DLD1 (cell line): ENCODE data around the gene TBCCD1.

Experiments
- in situ Hi-C: cut with HindIII; loops from 2 replicates; pipeline ENCODE4 v1.10.0; 2017; ENCODE audit warnings: low sequenced_read_pairs

The TBCCD1 gene

DNA sequence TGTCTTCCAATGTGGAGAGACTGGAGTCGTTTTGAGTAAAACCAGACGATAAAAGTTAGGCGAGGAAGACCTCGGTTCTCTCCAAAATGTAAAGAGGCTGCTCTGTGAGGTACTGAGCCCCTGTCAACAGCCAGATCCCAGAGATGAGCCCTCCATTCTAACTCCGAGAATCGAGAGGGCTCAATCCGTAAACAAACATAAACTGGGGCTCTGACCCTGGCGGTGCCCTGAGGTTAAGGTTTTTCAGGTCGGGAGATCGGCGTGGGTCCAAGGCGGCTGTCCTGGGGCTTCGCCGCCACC lies 417 bp downstream of the TBCCD1 start:
- in situ Hi-C loops = no loop called here

DNA sequence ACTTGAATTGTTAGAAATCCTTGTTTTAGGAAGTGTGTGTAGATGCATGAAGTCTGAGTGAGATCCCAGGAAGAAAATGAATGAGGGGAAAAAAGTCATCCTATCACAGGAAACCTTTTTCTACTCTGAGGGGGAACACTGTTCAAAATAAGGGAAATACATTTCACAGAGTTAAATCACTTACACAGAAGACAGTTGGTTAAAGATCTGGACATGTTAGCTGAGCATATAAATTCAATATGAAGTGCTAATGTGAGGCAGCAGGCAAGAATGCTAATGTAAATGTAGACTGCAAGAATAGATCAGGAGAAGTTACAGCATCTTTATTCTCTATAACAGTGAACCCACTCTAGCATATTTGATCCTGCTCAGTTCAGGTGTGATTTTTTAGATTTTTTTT lies 2.6 kb downstream of the TBCCD1 start:
- in situ Hi-C loops = no loop called here

DNA sequence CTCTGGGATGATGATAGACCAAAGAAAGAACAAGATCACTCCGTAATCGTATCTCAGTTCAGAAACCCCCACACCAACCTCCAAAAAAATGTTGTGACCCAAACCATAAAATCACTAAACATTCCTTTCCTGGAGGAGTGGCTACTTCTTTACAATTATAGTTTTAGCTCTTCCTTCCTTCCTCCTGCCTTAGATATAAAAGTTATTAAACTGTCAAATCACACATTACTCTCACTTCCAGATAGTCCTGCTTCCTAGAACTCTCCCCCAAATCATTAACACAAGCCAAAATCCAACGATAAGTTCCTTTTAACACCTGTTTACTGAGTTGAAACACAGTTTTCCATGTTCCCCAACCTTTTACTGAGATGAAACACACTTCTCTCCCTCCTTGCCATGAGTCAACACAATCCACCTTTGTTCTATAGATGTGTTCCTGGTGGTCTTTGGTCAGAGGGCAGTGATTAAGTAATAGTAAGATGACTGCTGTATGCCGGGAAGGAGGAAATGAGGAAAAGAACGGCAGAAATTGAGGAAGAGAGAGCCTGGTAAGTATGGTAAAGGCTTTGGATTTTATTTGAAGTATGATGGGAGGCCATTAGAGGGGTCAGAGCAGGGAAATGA lies 14.6 kb downstream of the TBCCD1 start:
- in situ Hi-C loops = no loop called here

DNA sequence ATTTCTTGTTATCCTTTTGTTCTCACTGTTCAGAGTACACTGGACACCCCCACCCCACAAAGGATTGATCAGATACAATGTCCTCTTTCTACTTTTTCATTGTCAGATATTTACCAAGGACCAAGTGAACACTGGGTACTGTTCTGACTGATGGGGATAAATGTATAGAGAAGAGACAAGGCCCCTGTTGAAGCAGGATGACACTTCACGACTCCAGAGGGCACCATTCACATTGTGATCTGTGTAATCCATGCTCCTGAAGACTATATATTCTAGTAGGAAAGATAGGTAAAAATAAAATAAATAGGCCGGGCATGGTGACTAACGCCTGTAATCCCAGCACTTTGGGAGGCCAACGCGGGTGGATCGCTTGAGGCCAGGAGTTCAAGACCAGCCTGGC lies 15.8 kb downstream of the TBCCD1 start:
- in situ Hi-C loops = no loop called here

DNA sequence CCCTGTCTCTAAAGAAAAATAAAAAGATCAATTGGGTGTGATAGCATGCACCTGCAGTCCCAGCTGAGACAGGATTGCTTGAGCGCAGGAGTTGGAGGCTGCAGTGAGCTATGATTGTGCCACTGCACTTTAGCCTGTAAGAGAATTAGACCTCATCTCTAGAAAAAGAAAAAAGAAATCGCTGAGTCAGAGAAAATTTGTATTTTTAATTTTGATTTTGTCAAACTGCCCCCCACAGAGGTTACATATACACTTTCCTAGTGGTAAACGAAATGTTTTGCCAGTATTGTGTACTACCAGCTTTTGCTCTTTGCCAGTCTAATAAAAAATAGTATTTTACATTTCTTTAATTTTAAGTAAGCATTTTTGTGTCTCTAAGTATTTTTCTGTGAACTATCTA lies 17.6 kb downstream of the TBCCD1 start:
- in situ Hi-C loops = loop anchor here (25.0 kb wide), 1 partner anchor 562 kb away; no protein-coding TSS in a partner anchor

DNA sequence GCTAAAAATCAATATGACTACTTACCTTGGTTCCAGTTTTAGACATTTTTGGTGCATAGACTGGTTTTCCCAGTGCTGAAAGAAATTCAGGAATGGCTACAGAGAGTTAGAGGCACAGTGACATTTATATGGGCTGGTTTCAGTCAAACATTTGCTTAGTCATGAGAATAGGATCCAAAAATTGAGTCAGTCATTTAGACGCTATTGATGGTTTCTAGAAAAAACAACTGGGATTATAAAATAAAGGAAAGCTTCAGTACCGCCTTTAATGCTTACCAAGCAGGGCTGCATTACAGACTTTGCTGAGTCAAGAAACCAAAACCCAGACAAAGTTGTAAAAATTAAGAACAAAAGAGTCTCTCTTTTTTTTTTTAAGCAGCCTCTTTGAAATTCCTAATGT lies 22.9 kb downstream of the TBCCD1 start, which contains the start of gene CRYGS:
TSS of gene CRYGS (minus strand) at position 100 of the 400 bp plus-strand sequence. CDS start at position 46, 54 bp downstream.
- in situ Hi-C loops = loop anchor here (25.0 kb wide), 1 partner anchor 557 kb away; no protein-coding TSS in a partner anchor

DNA sequence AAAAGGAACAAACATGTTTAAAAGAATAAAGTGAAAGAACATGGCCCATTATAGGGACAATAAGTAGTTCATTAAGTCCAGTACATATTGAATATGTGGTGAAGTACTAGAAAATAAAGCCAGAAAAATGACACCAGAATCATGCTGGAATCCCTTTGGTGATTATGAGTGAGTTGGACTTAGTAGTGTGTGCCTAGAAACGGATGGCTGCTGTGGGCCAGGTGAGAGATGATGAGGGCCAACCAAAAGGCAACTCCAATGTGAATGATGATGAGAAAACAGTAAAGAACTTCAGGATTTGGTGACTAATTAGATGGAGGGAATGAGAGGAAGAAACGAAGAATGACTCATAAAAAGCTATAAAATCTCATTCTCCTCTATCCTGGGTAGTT lies 26.3 kb downstream of the TBCCD1 start:
- in situ Hi-C loops = loop anchor here (25.0 kb wide), 1 partner anchor 554 kb away; no protein-coding TSS in a partner anchor

DNA sequence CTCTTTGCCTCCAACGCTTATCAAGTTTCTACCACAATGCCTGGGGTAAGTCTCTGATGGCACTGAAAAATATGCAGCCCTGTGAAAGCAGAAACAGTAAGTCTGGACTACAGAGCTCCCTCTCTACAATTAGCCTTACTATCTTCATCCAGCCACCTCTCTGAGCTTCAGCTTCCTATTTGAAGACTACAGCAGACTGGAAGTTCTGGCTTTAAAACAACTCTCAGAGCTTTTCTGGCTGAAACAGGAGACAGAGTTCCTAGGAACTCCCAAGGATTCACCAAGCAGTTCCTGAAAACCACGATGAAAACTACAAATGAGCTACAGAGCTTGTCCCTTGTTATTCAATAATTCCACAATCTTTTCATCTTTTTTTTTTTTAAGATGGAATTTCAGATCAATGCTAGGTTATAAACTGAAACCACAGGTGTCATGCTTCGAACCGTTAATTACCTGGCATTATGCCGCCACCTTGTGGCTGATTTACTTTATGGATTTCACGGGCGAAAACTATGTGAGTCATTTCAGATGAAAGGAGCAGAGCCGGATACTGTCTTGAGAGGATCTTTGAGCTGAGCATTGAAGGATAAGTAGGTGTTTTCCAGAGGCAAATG lies 26.8 kb downstream of the TBCCD1 start:
- in situ Hi-C loops = loop anchor here (25.0 kb wide), 1 partner anchor 553 kb away; no protein-coding TSS in a partner anchor

DNA sequence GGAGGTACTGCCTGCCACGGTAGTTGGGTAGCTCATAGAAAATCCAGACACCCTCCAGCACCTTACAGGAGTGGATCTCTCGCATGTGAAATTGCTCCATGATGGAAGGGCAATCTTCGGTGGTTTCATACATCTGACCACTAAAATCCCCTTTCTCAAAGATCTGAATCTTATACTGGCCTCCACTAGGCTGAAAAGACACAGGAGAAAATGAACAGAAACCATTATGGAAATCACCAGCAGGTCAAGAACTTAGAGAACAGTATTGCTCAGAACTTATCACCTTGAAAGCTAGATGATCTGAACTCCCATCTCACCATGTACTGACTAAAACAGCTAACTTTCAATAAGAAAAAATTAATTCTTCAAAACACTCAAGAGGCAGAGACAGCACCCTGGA lies 28.4 kb downstream of the TBCCD1 start:
- in situ Hi-C loops = loop anchor here (25.0 kb wide), 1 partner anchor 551 kb away; no protein-coding TSS in a partner anchor

DNA sequence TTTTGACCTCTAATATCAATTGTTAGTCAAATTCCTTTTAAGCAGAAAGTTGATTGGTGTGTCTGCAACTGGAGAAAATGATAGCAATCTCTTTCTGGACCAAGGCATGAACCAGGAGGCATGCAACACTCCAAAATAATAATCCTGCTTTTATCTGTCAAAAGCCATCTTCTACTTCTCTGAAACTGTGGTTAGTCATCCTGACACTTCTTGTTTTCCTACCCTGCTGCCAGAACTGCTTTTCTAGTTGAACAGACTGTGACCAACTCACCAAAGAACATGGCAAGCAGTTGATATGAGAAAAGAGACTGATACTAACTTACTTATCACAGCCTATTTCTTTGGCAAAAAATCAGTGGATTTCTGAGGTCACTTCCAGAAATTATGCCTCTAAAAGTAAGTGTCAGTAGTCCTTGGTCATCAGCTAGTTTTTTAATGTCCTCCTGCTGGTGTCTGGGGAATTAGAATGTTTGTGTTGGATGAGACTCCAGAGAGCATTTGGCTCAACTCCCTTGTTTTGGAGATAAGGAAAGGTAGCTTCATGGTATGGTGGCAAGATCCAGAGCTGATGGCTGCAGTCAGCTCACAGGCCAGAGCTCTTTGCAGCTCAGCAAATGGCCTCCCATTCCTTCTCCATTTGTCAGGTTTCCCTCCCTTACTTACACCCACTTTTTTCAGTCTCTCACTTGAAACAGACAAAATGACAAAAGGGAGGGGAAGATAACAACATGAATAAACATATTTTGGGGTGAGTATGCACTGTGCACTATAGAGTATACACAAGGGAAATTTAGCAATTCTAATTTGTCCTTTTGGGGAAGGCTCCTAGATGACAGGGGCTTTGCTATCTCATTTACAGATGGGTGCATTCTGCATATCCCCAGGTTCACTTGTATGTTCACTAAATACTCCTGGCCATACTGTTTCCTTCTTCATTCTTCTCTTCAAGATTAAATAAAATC lies 30.0 kb downstream of the TBCCD1 start:
- in situ Hi-C loops = loop anchor here (25.0 kb wide), 1 partner anchor 550 kb away; no protein-coding TSS in a partner anchor

DNA sequence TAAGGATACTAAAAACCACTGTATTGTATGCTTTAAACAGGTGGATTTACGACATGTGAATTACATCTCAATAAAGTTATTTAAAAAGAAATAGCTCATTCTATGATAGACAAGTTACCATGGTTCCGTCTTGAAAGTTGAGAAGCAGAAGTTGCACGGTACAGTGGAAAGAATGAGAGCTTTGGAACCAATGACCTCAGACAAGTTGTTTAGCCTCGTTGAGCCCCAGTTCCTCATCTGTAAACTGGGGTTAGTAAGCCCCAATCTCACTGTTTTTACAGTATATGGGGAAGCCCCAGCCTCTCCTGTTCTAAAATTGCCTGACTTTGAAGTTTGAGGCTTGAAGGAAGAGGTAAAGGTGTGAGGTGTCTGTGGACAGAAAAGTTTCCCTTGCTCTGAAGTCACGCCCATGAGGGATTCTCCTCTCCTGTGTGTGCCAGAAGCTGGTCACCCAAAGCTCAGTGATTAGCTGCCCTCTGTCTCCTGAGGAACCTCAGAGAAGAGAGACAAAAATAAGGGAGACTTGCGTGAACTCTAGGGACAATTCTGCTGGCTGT lies 32.9 kb downstream of the TBCCD1 start:
- in situ Hi-C loops = loop anchor here (25.0 kb wide), 1 partner anchor 547 kb away; no protein-coding TSS in a partner anchor

DNA sequence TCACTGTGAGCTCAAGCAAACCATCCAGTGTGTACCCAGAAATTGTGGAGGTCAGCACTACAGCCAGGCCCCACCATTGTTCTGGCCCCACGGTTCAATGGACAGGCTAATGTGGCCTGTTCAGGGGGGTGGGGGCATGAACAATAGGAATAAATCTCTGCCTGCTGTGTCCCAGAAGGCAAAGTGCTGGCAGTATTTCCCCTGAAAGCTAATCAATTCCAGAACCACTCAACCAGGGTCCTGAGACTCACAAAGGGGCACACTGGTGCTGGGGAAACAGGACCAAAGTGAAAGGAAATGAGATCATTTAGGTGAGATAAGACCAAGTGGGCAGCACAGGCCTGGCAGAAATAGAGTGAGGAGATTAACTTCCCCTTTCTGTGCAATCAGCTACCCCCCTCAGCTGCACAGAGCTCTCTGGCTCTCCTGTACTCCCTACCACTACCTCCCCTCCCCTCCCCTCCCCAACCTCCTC lies 34.5 kb downstream of the TBCCD1 start:
- in situ Hi-C loops = loop anchor here (25.0 kb wide), 1 partner anchor 545 kb away; no protein-coding TSS in a partner anchor

DNA sequence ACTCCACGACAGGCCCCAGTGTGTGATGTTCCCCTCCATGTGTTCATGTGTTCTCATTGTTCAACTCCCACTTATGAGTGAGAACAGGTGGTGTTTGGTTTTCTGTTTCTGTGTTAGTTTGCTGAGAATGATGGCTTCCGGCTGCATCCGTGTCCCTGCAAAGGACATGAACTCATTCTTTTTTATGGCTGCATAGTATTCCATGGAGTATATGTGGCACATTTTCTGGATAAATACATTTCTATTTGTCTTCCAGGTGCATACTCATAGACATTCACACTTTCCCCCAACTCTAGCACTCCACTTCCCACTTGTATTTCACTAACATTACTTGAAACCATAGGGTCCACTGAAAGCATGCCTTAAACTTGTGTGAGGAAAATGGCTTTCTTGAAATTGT lies 35.4 kb downstream of the TBCCD1 start:
- in situ Hi-C loops = loop anchor here (25.0 kb wide), 1 partner anchor 544 kb away; no protein-coding TSS in a partner anchor

DNA sequence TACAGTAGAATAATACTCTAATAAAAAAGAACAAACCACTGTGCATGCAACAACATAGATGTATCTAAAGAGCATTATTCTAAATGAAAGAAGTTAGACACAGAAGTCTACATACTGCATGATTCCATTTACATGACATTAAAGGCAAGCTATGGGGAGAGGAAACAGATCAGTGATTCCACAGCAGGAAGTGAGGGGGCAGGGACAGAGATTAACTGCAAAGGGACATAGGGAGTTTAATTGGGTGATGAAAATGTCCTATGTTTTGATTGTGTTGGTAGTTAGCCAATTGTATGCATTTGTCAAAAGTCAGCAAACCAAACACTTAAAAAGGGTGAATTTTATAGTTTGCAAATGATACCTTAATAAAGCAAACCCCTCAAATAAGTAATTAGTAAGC lies 36.7 kb downstream of the TBCCD1 start:
- in situ Hi-C loops = loop anchor here (25.0 kb wide), 1 partner anchor 543 kb away; no protein-coding TSS in a partner anchor

DNA sequence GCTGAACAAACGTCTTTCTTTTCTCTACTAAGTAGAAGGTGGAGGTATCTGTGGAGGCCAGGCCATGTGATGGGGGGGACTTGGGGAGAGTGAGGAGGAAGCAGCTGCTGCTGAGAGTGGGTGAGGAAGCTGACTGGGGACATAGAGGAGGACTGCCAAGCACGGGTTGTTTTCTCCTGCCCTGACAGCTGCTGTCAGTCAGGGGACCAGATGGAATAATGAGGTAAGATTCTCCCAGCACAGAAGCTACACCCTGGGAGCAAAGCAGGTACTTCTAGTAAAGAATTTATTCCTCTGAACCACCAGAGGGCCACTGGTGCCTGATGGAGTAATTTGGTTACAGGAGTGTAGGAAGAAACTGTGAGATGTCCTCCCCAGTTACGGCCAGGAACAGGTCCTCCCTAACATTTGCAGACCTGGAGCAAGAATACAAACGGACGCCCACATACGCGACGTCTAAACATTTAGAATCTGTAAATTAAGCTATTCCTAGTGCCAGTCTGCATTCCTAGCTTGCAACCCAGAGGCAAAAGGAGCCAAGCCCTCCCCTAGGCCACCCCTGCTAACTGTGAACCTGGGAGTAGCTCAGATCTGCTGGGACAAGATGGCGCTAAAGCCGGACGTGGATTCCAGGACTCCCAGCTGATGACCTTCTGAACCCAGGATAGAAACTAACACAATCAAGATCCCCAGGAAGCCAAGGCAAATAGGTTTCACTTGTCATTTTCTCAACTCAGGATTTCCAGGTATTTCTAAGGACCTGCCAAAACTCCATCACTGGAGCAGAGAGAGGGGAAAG lies 37.7 kb downstream of the TBCCD1 start:
- in situ Hi-C loops = loop anchor here (25.0 kb wide), 1 partner anchor 542 kb away; no protein-coding TSS in a partner anchor

DNA sequence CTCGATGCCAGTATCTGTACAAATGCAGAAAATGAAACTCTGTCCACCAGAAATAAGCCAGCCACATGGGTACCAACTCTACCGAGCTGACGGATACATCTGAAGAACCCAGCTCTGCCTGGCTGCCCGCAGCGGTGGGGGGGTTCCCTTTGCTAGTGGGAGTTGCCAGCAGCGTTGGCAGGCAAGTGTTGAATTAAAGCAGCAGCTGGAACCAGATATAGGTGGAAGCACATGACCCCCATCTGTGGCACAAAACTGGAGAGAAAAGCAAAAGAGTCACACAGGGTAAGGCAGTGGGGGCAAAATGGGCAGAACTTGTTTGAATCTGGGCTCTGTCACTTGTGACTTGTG lies 40.9 kb downstream of the TBCCD1 start:
- in situ Hi-C loops = loop anchor here (25.0 kb wide), 1 partner anchor 539 kb away; no protein-coding TSS in a partner anchor

DNA sequence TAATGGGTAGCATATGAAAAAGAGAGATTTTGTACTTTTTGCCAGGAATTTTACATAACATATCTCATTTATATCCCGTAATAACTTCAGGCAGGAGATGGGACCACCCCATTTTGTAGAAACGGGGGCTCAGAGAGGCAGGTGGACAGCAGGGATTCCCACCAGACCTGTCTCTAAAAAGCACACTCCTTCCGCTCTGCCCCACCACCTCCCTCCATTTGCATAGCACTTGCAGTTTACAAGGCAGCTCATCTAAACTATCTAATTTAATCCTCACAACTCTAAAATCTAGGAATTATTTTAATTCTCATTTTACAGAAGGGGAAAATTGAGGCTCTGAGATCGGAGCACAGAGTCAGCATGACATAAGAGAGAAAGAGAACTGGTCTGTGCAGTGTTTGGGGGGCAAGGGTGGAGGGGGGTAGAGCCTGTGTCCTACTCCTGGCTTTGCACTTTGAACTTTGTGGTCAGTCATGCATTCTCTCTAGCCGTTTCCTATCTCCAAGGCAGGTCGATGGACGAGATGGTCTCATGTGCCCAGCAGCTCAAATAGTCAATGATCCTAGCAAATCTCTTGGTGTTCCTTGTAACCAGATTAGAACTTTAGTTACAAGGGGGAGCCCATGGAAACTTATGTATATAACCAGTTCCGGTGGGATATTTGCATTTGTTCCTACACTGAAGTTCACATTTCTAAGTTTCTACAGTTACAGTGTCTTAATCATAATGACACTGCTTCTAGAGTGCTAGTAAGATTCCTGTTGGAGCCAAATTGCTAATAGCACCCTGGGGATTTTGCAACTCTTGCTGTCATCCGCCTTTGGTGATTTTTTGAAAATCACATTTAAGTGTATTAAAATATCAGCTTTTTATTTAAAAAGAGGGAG lies 41.5 kb downstream of the TBCCD1 start:
- in situ Hi-C loops = loop anchor here (25.0 kb wide), 1 partner anchor 538 kb away; no protein-coding TSS in a partner anchor

DNA sequence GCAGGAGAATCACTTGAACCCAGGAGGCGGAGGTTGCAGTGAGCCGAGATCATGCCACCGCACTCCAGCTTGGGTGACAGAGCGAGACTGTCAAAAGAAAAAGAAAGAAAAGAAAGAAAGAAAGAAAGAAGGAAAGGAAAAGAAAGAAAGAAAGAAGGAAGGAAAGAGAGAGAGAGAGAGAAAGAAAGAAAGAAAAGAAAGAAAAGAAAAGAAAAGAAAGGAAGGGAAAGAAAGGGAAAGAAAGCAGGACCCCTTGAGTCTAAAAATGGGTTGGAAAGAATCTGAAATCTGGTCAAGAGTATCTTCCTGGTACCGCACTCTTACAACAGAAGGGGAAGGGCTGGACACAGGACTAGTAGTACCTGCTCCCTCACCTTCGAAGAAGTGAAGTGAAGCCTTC lies 42.5 kb downstream of the TBCCD1 start:
- in situ Hi-C loops = loop anchor here (25.0 kb wide), 1 partner anchor 537 kb away; no protein-coding TSS in a partner anchor

DNA sequence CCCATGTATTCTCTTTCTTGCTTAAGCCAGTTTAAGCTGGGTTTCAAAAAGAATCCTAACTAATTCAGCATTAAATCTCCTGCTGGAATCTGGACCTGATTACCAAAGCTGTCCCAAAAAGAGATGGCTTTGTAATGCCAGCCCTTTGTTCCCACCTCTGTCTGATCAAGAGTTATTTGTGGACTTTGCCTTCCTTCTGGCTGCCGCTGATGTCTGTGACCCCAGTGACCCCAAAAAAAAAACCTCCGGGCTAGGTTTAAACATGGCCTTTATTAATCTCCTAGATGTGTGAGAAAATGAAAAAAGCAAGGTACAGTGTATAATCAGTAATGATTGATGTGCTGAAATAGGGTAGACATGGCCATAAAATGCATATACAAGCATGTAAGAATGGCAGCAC lies 43.7 kb downstream of the TBCCD1 start:
- in situ Hi-C loops = no loop called here
